ENCODE measurements around the gene BANP.

DNA sequence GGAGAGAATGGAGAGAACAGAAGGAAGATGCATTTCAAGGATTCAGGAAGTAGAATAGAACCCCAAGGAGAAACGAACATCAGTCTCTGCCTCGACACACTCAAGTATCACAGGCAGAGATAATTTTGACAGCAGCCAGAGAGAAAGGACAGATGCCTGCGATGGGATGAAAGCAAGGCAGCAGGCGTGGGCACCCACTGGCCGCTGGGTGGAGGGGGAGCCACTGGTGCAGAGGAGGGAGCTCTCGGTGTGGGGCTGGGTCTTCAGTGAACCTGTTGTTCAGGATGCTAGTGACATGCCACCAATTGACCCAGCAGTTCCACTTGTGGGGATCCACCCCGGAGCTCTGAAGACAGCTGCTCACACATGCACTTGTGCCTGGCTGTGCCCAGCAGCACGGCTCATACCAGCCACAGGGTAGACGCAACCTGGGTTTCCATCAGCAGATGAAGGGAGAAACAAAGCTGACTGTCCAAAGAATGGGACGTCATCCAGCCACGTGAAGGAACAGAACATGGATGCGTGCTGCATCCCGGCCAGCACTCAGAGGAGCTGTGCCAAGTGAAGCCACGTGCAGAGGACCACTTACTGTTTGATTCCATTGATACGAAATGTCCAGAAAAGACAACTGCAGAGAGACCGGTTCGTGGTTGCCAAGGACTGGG, 127.0 kb downstream of the BANP start:
- TF ChIP-seq NFRKB (IDR thresholded peaks at IDR 0.05) (no peak), SUZ12 (IDR thresholded peaks at IDR 0.05) (no peak), BHLHE40 (IDR thresholded peaks at IDR 0.05; ENCODE audit: borderline replicate concordance) (no peak), TARDBP (IDR thresholded peaks at IDR 0.05) (no peak), FOXM1 (IDR thresholded peaks at IDR 0.05; ENCODE audit: borderline replicate concordance) (no peak), ARNT (IDR thresholded peaks at IDR 0.05) (no peak), ELF4 (IDR thresholded peaks at IDR 0.05) (no peak), FOXA1 (IDR thresholded peaks at IDR 0.05) (no peak), ZNF384 (IDR thresholded peaks at IDR 0.05) (no peak)
- TF ChIP-seq, protein P1, sequence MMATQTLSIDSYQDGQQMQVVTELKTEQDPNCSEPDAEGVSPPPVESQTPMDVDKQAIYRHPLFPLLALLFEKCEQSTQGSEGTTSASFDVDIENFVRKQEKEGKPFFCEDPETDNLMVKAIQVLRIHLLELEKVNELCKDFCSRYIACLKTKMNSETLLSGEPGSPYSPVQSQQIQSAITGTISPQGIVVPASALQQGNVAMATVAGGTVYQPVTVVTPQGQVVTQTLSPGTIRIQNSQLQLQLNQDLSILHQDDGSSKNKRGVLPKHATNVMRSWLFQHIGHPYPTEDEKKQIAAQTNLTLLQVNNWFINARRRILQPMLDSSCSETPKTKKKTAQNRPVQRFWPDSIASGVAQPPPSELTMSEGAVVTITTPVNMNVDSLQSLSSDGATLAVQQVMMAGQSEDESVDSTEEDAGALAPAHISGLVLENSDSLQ (IDR thresholded peaks at IDR 0.05): no peak

Measured in HEK293T (cell line).